OCI-LY7 (cell line): ENCODE results near the gene MTHFD2L.

Experiments used
- CTCF ChIP-seq: fragments of 200-600 bp; sonication (generic); conservative IDR thresholded peaks from 2 replicates; pipeline ENCODE4 v1.5.1; 2014; ENCODE audit warnings: mild to moderate bottlenecking, antibody characterized with exemption, low read length, moderate library complexity, mixed read lengths
- EZH2phosphoT487 ChIP-seq: fragments of 200-600 bp; sonication (generic); IDR thresholded peaks from 2 replicates; pipeline ENCODE4 v1.6.1; 2018; ENCODE audit warnings: low read depth, borderline replicate concordance, mild to moderate bottlenecking, mixed run types, antibody characterized with exemption, low read length, moderate library complexity, mixed read lengths

- no peak for TF ChIP-seq CTCF
- no peak for TF ChIP-seq EZH2phosphoT487
Measured at GRCh38 chr4:74123065-74123728, 34.7 kb upstream of the MTHFD2L start.
